Left ventricle myocardium superior (tissue), 1 donor: ENCODE data around the gene ADH4. TPM values are rescaled to one million over a fixed set of nuclear protein-coding genes. Genes with fewer than 3 reads are reported as not detected.
A peak's percentile ranks its signal among the peaks of the same experiment; 100 is the strongest.
"Not testable (repeated sequence)": the region's sequence is repeated elsewhere in the genome, so short reads cannot be mapped to it uniquely, and the experiment has no call there.

Experiments
- ATAC-seq: fragments of 200-7000 bp; cut with Tn5 transposase; one replicate; pipeline ENCODE4 v1.9.1; 2020; ENCODE audit warnings: mild to moderate bottlenecking, moderate library complexity
- DNase-seq: peaks from one replicate; pipeline ENCODE4 v3.0.0-alpha.2; 2020
- intact Hi-C: fragments of 100-400 bp; cut with micrococcal nuclease; formaldehyde crosslinking; loops from one replicate; pipeline ENCODE4 v1.11.0; 2022
- total RNA-seq: library from RNA; stranded (reverse); fragmentation: NEBNext Ultra II Directional; extraction: Animal tissue kit (Norgen Biotek cat#: 25700); gene quantifications from one replicate; pipeline ENCODE4 v1.2.1, GENCODE V29; 2021
- donor health status: DM: no; HTN: yes; CAD: no; lungs with severe emphysema.

The ADH4 gene
- total RNA-seq, 1 donor from 2014 or later, result not detected

DNA sequence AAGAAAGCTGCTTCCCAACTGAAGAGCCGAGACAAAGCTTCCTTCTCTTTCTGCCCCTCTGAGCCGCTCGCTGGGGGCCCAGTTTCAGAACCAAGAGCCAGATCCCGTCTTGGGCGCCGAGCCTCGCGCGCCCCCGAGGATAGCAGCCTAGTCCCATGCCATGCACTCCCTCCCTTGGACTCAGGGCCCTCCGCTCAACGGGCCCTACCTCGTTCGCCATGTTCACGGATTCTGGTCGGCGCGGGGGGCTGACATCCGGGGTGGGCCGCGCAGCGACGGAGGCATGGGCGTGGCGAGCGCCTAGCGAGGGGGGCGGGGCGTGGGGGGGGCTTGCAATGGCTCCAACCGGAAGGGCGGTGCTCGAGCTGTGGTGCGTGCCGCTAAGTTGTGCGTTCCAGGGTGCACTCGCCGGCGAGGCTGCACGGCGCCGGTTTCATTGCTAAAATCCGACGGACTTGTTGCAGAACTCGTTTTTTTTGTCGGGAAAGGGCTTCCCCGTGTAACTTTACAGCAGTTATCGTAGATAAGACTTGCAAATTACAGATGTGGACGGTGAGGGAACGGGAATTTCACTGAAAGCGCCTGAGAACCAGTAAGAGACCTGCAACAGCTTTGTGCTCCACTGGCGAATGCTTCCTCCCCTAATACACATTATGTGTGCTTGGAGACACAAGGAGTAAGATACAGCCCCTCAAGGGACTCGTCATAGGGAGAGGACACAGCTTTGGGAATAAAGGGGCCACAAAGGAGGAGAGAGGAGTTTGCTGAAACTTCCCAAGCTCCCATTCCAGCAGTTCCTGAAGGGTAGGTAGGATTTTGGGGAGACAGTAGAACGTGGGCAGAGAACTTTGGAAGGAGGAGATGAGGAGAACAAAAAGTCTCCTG lies 55.4 kb downstream of the ADH4 start, which contains the start of gene ADH5:
Gene ADH5 (minus strand): TSS at position 308 of the 885 bp plus-strand sequence. CDS start 88 bp downstream, at position 220.
- intact Hi-C loops, result no loop called here
- peak; percentile 99 for ATAC-seq
- DNase-seq, result peak; percentile 94

DNA sequence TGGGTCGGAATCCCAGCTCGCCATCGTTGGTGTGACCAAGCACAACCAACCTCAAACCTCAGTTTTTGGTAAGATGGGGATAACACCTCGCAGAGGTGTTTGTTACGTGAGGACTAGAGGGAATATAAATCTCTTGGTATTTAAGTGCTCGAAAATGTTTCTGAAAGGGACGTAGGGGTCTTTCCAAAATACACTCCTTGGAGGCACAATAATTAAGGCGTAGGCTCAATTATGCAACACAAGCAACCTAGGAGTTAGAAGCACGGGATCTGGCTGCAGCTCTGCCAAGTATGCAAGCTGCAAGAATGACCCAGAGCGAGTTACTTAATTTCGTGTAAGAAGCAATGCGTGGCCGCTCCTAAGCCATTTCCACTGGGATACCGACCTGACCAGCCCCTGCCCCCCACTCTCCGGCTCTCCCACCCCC lies 56.1 kb downstream of the ADH4 start:
- DNase-seq (peak; percentile 72), ATAC-seq (peak; percentile 81)
- intact Hi-C loops, result no loop called here

DNA sequence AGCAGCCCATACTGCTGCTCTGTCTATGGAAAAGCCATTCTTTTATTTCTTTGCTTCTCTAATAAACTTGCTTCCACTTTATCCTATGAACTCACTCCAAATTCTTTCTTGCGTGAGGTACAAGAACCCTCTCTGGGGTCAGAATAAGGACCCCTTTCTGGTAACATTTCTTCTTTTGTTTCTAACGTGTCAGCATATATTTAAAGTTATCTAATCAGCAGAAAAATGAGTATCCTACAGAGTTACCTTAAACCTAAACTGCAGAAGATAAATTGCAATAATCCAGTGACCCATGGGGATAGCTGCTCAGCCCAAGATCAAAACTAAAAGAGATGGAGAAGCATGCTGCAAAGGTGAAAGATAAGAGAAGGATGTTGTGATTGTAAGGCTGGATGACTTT lies 59.5 kb downstream of the ADH4 start:
- ATAC-seq (no peak), DNase-seq (no peak)
- intact Hi-C loops, result no loop called here

DNA sequence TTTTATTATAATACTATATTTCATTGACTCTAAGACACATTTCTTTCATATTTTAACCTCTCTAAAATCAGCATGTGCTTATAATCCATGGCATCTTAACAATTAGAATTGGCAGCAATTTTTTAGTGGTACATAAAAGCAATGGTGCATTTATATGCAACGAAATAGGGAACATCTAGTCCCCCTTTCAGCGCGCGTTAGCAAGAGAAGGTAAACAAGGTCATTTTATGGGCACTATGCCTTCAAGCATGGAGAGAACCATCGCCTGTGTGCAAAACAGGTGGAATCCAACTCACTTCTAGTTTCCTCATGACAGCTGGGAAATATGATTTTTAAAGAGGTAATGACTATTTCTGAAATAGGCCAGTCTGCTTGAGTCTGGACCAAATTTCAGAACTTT lies 61.9 kb downstream of the ADH4 start:
- ATAC-seq (peak; percentile 24), DNase-seq (no peak)
- intact Hi-C loops, result no loop called here

DNA sequence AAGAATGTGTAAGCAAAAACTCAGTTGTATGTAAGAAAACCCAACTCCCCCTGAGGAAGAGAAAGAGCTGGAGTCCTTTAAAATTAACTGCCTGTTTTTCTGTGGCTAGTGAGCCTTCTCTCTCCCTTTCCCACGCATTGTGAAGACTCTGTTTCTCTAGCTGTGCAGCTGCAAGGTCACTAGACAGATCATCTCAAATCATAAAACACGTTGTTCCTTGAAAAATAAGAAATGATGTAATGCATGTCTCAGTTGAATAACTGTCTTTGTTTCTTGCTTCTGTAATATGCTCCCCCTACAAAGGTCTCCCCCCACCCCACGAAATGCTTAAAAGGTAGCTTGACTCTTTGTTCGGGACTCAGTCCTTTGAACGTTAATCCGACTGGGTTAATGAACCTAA lies 63.2 kb downstream of the ADH4 start:
- ATAC-seq, intact Hi-C loops, DNase-seq: not testable (repeated sequence)

DNA sequence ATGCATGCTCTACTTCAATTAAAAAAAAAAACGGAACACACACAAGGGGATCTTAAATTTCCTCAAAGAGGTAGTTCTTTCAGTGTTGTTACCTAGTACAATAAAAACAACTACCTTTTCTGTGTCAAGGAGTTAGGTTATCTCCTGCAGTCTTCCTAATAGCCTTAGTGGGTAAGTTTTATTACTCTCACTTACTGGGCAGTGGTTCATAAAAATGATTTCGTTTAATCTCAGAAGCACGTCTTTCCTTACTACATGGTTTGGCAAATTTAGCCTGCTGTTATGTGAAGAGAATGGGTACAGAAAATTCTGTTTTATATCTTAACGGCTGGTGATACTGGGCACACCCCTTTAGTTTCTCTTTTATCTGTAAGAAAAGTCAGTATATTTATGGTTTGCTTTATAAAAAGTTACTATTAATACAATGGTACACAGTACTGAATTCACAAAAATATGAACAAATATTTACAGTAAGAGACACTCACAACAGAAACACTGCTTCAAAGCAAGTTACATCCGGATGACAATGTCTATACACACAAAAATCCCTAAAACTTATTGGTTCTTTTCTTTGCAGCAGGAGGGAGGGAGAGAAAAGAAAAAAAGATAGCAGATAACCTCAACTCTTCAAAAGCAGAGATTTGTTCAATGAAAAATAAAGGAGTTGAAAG lies 64.3 kb downstream of the ADH4 start:
- DNase-seq (no peak), ATAC-seq (no peak)
- intact Hi-C loops, result no loop called here

DNA sequence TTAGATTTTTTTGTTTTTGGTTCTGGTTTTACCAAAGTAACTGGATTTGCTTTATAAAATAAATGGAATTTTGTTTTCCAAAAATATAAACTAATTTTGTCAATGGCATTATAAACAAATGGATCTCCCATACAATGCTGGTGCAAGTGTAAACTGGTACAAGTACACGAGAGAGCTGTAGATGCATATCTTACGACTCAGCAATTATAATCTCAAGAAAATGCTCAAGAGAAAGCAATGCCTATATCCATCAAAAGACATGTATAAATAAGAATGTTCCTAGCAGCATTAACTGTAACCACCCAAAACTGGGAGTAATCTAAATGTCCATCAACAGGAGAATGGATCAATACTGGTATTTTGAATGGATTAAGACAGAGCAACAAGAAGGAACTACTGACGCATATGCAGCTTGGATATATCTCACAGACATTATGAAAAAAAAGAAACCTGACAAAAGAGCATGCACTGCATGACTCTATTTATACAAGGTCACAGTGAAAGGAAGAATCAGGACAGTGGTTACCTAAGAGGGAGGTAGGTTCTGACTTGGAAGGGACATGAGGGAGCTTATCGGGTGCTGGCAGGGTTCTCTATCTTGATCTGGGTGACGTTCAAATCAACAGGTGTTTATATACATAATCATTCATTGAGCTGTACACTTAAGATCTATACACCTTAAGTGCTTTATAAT lies 65.0 kb downstream of the ADH4 start:
- intact Hi-C loops, result no loop called here
- no peak for DNase-seq
- ATAC-seq, result peak; percentile 27

DNA sequence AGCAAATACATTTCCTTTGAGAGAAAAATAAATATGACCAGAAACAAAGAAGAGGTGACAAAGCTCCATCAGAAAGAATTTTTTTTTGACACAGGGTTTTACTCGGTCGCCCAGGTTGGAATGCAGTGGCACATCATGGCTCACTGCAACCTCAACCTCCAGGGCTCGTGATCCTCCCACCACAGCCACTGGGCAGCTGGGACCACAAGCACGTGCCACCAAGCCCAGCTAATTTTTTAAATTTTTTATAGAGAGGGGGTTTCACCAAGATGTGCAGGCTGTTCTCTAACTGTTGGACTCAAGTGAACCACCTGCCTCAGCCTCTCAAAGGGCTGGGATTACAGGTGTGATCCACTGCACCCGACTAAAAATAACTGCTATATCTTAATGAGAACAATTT lies 65.8 kb downstream of the ADH4 start:
- DNase-seq, result no peak
- no peak for ATAC-seq
- intact Hi-C loops, result no loop called here

DNA sequence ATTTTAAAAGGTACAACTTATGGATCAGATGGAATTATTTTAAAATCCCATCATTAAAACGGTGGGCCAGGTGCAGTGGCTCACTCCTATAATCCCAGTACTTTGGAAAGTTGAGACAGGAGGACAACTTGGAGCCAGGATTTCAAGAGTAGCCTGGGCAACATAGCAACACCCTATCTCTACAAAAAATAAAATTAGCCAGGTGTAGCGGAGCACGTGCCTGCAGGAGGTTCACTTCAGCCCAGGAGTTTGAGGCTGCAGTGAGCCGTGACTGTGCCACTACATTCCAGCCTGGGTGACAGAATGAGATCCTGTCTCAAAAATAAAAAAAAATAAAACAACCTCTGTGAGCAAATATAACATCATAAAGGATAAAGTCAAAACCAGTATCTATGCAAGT lies 66.9 kb downstream of the ADH4 start:
- DNase-seq (no peak), ATAC-seq (peak; percentile 76)
- intact Hi-C loops, result no loop called here

DNA sequence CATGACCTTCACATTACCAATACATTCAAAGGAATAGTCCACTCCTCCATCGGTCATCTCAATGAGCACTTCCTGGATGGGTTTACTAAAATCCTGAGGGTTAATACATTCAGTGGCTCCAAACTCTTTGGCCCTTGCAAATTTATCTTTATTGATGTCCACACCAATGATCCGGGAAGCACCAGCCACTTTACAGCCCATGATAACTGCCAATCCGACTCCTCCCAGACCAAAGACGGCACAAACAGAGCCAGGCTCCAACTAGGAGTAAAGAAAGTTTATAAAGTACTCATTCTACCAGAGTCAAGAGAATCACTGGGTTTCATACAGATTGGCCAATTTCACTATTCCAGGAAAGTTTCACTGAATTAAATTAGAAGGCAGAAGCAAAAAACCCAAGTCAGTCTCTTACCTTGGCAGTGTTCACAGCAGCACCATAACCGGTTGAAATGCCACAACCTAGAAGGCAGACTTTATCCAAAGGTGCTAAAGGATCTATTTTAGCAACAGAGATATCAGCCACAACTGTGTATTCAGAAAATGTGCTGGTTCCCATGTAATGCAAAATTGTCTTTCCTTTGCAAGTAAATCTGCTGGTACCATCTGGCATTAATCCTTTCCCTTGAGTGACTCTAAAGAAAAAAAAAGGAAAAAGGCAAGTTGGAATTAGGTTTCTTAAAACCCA lies 67.7 kb downstream of the ADH4 start:
- intact Hi-C loops, result no loop called here
- peak; percentile 68 for ATAC-seq
- DNase-seq, result no peak

DNA sequence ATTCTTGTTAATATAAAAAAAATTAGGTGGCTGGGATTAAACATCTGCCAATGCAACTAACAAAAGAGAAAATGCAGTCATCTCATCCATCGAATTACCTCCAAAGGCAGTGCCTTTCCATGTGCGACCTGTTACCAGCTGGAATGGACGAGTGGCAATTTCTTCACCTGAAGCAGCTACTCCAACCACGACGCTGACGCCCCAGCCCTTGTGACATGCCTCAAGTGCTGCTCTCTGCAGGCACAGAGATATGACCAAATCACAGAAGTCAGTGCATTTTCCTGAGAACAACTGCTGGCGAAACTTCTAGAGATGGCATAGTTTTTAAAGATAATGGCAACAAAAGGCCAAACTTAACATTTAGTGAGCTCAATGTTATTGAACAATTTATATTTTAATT lies 69.3 kb downstream of the ADH4 start:
- intact Hi-C loops, result no loop called here

More for the DNA sequence above, 69.3 kb downstream of the ADH4 start:
- DNase-seq (no peak), ATAC-seq (no peak)

Other genes with a start within 250 kb of the ADH4 start
- gene EIF4E, start 215.2 kb downstream of the ADH4 start, total RNA-seq, result 57.5 TPM
- gene METAP1, start 148.6 kb downstream of the ADH4 start, total RNA-seq, result 75.8 TPM
- 202 TPM for gene ADH5, start 55.5 kb downstream of the ADH4 start, total RNA-seq
- not detected for gene ADH6, start 74.9 kb upstream of the ADH4 start, total RNA-seq
- 0.57 TPM for gene ADH1A, start 146.7 kb upstream of the ADH4 start, total RNA-seq
- 110 TPM for gene ADH1B, start 177.1 kb upstream of the ADH4 start, total RNA-seq
- 7.6 TPM for gene ADH1C, start 208.4 kb upstream of the ADH4 start, total RNA-seq